HG03520 (cell line): ENCODE measurements around the gene SLC35F6.
"Not testable (repeated sequence)": the region's sequence is repeated elsewhere in the genome, so short reads cannot be mapped to it uniquely, and the experiment has no call there.

Experiments used
- ATAC-seq: cut with Tn5 transposase; IDR thresholded peaks from one replicate; pipeline ENCODE4 v1.9.1; 2021; ENCODE audit warnings: mild to moderate bottlenecking, moderate library complexity; ENCODE audit not compliant: unreplicated experiment

The SLC35F6 gene

GRCh38 chr2:26780203-26780760 is 16.2 kb downstream of the SLC35F6 start:
- ATAC-seq = no peak

GRCh38 chr2:26782876-26783704 is 19.0 kb downstream of the SLC35F6 start:
- no peak for ATAC-seq

DNA sequence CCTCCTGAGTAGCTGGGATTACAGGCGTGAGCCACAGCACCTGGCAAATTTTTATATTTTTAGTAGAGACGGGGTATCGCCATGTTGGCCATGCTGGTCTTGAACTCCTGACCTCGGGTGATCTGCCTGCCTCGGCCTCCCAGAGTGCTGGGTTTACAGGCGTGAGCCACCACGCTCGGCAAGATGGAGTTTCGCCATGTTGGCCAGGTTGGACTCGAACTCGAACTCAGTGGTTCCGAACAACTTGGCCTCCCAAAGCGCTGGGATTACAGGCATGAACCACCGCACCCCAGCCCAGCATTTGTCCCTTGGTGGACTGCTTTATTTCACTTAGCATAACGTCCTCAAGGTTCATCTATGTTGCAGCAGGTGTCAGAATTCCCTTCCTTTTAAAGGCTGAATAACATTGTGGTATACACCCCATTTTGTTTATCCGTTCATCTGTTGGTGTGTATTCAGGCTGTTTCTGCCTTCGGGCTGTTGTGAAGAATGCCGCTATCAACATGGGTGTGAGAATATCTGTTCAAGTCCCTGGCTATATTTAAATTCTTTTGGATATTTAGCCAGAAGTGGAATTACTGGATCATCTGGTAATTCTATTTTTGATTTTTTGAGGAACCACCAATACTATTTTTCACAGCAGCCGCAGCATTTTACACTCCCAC is 20.6 kb downstream of the SLC35F6 start:
- no peak for ATAC-seq

DNA sequence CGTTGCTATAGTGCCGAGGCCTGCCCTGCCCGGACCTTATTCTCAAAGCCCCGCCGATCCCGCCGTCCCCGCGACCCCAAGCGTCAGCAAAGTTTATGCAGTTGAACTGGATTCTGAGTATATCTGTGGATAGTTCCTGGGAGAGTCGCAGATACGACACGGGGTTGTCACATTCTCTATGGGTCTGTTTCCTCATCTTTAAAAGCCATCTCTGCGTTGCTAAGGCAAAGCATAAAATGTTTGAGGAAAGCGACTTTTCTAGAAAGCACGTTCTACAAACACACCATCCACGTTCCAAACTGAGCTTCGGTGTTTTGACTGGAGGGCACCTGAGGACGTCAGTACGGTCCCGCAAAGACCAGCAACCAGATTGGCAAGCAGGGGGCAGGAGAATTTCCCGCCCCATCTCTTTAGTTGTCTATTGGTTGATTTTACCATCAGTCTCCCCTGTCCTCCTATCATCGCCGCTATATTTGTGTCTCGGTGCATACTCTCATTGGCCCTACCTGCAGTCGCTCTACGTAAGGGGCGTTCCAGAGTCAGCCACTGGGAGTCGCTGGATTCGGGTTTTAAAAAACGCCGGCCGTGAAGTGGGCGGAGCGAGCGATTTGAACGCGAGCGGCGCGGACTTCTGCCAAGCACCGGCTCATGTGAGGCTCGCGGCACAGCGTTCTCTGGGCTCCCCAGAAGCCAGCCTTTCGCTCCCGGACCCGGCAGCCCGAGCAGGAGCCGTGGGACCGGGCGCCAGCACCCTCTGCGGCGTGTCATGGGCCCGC is 21.5 kb downstream of the SLC35F6 start, which contains the start of gene CENPA:
Gene CENPA, plus strand, starts transcription at position 626 of the 776 bp plus-strand sequence. Its CDS starts 141 bp downstream, at position 767.
- peak; percentile 98 for ATAC-seq

GRCh38 chr2:26786207-26787028 is 22.3 kb downstream of the SLC35F6 start:
- peak; percentile 2 for ATAC-seq

DNA sequence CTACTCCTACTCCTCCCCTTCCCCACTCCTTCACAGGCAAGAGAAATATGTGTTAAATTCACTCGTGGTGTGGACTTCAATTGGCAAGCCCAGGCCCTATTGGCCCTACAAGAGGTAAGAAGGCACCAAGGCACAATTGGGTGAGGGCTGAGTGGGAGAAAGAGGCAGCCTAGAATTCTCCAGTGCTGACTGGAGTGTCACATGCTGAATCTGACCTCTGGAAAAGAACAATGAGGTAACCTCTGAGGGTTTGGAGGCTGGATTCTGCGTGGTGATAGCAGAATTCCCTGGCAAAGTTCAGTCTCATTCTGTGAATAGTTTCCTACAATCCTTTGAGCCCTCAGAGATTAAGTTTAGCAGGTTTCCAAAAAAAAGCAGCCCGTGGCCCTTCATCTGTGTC is 28.6 kb downstream of the SLC35F6 start:
- ATAC-seq = no peak

- no peak for ATAC-seq
Observed at GRCh38 chr2:26793518-26793917, 29.4 kb downstream of the SLC35F6 start.

DNA sequence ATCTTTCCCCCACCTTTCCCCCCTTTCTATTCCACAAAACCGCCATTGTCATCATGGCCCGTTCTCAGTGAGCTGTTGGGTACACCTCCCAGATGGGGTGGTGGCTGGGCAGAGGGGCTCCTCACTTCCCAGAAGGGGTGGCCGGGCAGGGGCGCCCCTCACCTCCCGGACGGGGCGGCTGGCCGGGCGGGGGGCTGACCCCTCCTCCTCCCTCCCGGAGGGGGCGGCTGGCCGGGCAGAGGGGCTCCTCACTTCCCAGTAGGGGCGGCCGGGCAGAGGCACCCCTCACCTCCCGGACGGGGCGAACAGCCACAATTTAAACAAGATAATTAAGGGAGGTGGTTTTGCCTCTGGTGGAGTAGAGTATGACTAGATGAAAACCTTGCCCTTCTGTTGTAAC is 31.1 kb downstream of the SLC35F6 start:
- not testable (repeated sequence) for ATAC-seq

DNA sequence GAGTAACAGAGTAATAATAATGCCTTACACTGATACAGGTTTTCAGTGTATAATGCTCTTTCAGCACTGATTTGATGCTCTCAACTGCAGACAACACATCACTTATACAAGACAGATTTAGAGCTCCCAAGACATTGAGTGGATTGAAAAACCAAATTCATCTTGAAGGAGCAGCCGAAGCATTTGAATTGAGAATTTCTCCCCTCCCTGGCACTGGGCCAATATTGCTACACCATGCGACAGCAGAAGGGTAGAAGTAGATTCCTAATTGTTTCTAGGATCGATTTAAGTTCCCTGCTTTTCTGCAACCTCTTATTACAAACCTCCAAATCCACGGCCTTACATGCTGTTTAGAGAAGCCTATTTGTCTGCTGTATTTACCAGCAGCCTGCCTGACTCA is 37.2 kb downstream of the SLC35F6 start:
- ATAC-seq = no peak

- ATAC-seq = no peak
Observed at GRCh38 chr2:26801796-26802195, 37.7 kb downstream of the SLC35F6 start.

DNA sequence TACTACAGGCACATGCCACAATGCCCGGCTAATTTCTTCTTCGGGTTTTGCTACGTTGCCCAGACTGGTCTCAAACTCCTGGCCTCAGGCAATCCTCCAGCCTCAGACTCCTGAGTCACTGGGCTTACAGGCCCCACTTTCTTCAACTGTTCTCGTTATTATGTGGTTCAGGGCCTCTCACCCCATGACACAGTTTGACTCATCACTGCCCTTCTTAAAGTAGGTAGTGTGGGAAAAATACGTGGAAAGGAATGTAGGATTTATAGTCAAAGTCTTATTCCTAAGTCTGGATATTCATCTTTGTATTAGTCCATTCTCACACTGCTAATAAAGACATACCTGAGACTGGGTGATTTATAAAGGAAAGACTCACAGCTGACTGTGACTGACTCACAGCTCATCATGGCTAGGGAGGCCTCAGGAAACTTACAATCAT is 41.2 kb downstream of the SLC35F6 start:
- no peak for ATAC-seq

- no peak for ATAC-seq
Observed at GRCh38 chr2:26807788-26808460, 43.8 kb downstream of the SLC35F6 start.

DNA sequence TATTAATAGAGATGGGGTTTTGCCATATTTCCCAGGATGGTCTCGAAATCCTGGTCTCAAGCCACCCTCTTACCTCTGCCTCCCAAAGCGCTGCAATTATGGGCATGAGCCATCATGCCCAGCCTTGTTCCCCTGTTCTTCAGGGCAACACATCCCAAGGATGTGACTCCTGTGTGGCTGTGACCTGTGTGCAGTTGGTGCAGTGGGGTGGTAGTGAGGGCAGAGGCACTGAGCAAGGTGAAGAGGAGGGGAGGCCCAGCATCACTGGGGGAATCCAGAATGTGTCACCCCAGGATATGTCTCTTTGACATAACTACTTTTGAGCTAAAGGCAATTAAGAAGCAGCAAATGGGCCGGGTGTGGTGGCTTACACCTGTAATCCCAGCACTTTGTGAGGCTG is 45.1 kb downstream of the SLC35F6 start:
- ATAC-seq = no peak

- ATAC-seq = no peak
Observed at GRCh38 chr2:26809876-26810577, 45.9 kb downstream of the SLC35F6 start.

DNA sequence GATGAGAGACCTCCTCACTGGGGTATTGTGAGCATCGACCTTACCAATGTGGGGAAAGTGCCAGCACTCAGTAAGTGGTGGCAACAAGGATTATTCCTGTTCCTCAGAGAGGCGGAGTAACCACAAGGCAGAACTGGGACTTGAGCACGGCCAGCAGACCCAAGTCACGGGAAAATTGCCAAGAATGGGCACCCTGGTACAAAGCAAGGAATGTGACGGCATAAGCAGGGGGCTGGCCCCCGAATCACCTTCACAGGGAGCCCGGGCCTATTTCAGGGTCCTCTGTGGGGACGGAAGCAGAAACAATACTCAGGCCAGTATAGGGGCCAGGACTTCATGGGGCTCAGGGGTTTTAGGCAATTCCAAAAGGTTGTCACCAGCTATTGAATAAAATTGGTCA is 47.2 kb downstream of the SLC35F6 start:
- ATAC-seq = no peak

- no peak for ATAC-seq
Observed at GRCh38 chr2:26811791-26812694, 48.0 kb downstream of the SLC35F6 start.

DNA sequence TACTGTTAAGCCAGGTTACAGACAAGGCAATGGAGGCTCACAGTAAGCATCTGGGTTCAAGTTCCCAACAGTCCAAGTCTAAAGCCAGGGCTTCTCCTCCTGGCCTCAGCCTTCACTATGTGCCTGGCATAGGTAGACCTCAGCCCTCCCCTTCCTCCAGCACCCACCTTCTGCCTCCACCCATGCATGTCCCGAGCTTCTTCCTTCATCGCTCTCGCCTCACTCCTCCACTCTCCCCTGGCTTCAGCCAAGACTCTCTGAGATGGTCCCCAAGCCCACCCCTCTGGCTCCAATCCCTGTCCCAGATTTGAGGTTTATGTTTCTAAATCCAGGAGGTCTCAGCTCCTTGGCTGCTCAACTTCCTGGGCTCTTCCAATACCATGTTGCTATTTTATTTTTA is 48.6 kb downstream of the SLC35F6 start:
- no peak for ATAC-seq
